NCI-H82 treated with DMSO at 0.1 percent for 48 hours (cell line): ENCODE data around the gene SCGB3A2.
"Not testable (repeated sequence)": the region's sequence is repeated elsewhere in the genome, so short reads cannot be mapped to it uniquely, and the experiment has no call there.

Experiments used
- DNase-seq: peaks from one replicate; lab custom pipeline; 2025; ENCODE audit not compliant: unreplicated experiment; lab: John Stamatoyannopoulos, UW

Gene SCGB3A2

DNA sequence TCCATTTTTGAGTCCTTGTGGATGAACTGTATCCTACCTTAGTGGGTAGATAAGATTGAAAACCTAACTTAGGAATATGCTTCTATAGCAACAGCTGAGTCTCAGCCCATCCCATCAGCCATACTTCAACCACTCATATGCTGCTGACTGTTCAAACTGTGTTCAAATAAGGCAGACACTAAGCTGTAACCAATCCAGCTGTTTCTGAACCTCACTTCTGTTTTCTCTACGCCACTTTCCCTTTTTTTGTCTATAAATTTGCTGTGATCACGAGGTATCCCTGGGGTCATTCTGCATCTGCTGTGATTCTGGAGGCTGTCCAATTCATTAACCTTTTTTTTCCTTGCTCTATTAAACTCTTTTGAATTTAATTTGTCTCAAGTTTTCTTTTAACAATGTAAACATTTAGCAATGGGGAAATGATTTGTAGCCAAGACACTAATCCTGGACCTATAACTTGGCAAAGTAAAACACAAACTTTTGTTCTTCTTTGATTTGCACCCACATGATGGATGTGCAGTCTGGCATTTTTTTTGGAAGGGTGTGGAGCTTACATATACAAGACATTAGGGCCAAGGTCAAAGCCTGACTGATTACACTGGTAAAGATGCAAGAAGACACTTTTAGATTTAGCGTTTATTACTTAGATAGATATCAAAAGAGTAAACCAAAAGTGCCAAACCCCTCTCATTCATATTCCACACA, 14.9 kb upstream of the SCGB3A2 start:
- no peak for DNase-seq

DNA sequence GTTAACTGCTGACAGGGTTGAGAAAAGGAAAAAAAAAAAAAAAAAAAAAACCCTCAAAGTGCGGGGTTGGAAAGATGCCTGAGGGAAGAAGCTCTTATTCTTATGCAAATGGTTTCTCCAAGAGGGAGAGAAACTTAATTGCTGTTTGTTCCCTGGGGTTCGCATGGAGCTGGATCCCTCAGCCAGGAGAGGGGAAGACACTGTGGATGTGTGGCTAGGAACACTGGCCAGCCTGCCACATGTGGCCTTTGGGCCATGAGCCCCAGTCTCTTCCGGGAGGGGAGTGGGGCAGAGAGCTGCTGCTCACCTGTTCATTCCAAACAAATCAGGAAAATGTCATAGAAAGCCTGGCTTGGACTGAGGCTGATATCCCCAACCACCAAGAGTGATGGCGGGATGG, 9.4 kb upstream of the SCGB3A2 start:
- DNase-seq = no peak

DNA sequence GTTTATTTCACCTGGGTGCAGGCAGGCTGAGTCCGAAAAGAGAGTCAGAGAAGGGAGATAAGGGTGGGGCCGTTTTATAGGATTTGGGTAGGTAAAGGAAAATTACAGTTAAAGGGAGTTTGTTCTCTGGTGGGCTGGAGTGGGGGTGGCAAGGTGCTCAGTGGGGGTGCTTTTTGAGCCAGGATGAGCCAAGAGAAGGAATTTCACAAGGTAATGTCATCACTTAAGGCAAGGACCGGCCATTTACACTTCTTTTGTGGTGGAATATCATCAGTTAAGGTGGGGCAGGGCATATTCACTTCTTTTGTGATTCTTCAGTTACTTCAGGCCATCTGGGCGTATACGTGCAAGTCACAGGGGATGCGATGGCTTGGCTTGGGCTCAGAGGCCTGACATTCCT, 8.6 kb upstream of the SCGB3A2 start:
- not testable (repeated sequence) for DNase-seq

DNA sequence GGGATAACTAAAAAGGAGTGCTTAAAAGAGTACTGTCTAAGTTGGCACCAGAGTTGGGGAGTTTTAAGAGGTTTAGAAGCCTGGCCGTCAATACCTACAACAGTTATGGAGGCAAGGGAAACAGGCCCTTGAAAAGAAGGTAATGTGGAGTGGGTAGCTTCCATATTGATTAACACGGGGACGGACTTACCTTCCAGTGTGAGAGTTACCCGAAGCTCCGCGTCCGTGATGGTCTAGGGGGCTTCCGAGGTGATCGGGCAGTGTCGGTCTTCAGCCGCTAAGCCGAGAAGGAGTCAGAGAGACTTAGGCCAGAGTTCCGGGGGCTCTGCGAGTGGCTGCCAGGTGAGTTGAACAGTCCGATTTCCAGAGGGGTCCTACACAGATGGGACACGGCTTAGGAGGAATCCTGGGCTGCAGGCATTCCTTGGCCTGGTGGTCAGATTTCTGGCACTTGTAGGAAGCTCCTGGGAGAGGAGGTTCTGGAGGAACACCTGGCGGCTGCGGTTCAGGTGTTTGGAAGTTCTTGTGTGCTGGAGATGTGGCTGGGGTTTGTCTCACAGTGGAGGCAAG, 6.4 kb upstream of the SCGB3A2 start:
- not testable (repeated sequence) for DNase-seq

DNA sequence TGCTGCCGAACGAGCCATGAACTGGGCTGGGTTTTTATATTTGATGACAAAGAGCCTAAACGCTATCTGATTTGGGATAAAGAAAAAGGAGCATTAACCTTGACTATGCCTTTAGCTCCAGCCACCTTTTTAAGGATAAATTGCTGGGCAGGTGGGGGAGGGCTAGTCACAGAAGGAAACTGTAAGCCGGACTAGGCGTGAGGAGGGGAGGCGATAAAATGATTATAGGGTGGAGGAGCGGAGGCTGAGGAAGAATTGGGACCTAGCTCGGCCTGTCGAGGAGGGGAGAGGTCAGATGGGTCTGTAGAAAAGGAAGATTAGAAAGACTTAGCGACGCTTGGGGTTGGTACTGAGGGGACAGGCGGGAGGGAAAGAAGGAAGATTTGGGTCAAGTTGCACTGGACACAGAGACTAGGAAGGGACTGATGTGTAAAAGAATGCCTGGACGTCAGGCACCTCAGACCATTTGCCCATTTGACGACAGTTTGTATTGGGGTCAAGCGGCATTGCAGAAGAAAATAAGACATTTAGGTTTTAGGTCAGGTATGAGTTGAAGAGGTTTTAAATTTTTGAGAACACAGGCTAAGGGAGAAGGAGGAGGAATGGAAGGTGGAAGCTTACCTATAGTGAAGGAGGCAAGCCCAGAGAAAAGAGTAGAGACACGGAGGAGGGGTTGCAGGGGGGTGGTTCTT, 5.6 kb upstream of the SCGB3A2 start:
- DNase-seq = not testable (repeated sequence)

DNA sequence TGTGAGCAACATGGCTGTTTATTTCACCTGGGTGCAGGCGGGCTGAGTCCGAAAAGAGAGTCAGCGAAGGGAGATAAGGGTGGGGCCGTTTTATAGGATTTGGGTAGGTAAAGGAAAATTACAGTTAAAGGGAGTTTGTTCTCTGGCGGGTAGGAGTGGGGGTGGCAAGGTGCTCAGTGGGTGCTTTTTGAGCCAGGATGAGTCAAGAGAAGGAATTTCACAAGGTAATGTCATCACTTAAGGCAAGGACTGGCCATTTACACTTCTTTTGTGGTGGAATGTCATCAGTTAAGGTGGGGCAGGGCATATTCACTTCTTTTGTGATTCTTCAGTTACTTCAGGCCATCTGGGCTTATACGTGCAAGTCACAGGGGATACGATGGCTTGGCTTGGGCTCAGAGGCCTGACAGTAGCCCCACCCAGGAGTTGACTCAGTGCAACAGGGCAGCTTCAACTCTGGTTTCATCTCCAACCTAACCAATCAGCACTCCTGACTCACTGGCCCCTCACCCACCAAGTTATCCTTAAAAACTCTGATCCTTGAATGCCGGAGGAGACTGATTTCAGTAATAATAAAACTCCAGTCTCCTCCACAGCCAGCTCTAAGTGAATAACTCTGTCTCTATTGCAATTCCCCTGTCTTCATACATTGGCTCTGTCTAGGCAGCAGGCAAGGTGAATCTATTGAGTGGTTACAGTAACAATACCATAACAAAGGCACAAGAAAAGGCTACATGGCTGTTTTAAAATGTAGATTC, 4.2 kb upstream of the SCGB3A2 start:
- not testable (repeated sequence) for DNase-seq

DNA sequence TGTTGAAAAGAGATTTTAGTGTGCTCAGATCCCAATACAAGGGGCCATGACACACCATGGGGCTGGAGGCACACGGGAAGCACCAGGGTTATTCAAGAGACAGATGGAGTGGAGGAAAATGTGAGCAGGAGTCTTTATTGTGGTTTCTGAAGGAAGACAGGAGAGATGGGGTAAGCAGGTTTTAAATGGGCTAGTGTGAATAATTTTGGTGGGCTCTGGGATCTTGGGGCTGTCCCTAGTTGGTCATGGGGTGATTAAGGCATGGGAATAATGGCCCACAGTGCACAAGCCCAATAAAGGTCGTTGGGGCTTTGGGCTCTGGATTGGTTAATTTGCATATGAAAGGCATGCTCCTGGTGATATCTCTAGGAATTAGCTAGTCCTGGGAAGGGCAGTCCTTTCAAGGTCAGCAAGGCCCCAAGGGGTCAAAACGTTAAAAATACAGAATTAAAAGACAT, 3.6 kb upstream of the SCGB3A2 start:
- DNase-seq = no peak

DNA sequence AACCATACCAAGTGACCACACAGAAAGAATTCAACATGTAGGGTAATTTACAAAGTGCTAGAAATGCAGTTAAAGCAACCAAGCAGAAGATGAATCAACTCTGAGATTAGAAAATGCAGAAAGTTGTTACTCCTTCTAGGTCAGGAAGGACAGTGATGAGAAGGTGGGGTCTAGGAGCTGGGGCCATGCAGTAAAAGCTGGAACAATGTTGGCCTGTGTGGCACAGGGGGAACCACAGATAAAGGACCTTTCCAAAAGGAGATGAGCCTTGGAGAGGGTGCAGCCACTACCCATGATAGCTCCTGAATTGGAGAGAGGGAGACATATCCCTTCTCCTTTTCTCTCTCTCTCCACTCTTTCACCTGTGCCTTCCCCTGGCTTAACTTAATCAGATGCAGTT, 2.4 kb upstream of the SCGB3A2 start:
- DNase-seq = no peak

DNA sequence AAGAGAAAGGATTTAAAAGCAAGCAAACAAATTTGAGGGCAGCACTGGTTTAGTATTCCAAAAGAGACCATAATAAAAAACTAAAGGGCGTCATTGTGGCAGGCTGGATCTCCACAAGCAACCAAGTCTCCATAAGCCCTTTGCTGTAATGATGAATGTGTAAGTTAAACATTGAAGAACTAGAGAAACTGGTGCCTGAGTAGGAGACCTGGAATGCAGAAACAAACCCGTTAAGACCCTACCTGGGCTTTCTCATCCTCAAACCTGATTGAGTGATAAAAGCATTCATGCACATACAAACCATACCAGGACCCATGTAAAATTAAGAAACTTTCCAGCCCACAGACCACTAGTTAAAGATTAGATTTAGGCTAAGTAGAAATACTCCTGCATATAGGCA, 1.9 kb upstream of the SCGB3A2 start:
- no peak for DNase-seq

DNA sequence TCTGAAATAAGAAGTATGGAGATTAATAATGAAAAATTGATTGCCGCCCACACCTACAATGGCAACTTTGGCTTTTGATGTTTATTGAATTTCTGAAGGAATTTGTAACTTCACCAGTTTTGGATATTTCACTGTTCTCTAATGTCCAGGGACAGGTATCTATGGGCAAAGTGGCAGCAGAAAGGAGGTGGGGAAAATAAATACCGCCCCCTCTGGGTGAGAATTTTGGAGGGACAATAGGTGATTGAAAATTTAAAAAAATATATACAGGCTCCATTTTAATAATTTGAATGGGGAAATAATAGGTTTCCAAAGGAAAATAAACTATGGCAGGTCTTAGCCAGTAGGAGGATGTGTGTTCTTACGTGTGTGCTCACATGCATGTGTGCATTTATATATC, 1.3 kb downstream of the SCGB3A2 start:
- DNase-seq = no peak

DNA sequence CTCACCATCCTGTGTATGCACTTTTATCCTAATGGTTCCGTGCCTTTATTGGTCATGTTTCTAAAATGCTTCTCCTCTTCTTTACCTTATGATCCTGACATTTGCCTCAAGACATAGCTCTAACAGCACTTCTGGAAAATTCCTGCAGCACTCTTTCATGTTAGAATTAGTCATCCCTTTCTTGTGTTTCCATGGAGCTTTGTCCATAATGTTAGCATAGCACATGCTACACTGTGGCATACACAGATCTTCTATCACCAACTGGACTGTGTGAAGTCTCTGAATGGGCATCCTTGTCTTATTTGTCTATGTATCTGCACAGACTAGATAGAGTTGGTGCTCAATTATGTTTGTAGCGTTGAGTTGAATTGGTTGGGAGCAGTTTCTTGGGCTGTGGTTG, 2.0 kb downstream of the SCGB3A2 start:
- DNase-seq = no peak

DNA sequence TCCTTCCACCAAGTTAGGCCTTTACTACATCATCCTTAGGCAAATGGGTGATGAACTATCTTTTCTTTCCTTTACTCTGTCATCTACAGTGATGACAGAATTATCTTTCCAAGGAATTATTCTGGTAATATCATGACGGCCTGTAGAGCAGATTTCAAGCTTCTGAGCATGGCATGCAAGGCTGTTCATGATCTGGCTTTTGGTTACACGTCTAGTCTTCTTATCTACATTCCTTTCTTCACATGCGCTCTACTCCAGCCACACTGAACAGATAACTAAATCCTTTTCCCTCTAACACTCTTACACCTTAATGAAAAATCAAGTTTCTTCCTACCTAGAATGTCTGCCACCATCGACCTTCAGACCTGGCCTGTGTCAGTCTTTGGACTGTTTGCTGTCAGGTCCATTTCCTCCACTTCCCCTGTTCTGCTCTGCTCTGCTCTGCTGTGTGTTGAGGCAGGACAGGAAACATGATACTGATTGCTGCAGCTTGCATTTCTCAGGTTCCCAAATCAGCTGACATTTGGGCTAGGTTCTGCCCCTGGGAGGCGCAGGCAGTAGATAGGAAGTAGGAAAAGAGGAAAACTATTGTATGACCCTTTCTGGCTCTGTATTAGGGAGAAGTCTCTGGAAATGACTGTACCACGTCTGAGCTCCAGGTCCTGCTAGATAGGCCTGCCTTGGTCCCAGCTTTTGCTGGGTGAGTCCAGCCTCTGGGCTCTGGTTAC, 4.2 kb downstream of the SCGB3A2 start:
- no peak for DNase-seq

DNA sequence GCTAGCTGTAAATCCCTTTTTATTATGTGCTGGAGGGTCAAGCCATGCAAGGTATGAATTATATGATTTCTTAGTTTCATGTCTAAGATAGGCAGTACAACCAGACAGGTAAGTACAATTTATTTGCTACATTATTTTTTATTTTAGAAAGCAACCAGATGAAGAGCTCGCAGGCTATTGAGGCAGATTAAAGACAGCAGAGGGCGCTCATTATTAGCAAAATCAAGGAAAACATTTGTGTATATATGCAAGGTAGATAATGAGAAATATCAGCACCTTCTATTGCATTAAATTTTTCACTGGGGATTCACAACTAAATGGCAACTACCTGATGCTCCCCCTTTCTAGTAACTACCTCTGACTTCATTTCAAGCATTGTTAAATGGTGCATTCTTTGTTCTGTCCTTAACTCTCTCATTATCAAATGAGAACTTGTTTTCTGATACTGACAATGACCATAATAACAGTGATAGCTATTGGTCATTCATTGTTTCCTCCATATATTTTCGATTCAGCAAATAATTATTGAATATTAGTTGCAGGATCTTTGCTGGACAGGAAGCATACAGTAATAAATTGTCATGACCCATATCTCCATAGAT, 8.6 kb downstream of the SCGB3A2 start:
- DNase-seq = no peak

DNA sequence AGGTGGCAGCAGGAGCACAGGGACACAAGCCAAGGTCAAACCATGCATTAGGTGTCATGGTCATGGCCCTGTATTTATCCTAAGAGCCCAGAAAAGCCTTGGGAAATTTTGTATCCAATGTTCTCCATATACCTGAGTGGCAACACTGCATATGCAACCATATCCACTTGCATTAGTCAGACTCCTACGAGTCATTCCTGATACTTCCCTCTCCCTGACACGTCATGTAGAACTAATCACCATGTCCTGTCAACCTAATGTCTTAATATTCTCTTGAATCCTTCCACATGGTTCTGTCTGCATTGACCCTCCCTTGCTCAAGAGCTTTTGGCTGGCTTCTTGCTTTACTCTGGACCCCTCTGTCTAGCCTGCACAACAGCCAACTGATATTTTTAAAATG, 9.4 kb downstream of the SCGB3A2 start:
- no peak for DNase-seq

DNA sequence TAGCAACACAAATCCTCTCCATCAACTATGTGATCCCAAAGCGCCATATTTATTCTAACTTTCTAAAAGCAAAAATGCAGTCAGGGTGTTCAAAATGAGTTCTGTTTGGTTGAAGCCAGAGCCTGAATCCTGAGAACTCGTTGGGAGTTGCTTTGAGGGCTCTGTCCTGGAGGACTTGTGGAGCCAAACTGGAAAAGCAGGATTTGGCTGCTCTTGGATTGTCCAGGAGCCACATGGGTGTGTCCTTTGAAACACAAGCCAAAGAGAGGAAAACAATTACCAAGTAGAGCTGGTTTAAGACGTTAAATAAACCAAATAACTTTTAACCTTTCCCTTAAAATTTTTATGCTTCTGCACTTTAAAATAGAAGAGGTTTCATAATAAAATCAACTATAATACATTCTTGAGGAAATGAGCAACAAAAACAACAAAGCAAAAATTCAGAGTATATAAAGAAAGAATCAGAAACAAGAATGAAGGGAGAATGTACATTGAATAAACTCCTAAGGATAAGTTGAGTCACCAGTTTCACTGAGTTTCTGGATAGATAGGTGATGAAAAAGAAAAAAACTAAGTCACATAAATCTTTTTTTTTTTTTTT, 14.3 kb downstream of the SCGB3A2 start:
- DNase-seq = no peak

DNA sequence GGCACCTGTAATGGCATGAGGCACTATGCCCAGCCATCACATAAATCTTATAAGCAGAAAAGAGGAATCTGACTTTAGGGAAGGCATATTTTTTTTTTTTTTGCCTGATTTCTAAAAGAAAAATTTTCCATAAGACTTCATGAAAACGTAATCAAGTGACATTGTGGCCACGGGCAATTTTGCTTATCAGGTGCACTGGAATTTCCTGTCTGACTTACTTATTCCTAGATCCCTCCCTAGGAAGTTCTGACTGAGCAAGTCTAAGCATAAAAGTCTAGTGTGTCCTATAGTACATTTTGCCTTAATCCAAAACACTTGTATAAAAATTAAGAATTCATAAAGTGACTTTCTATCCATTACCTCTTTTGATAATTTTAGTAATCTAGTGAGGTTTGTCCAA, 15.3 kb downstream of the SCGB3A2 start:
- DNase-seq = no peak

DNA sequence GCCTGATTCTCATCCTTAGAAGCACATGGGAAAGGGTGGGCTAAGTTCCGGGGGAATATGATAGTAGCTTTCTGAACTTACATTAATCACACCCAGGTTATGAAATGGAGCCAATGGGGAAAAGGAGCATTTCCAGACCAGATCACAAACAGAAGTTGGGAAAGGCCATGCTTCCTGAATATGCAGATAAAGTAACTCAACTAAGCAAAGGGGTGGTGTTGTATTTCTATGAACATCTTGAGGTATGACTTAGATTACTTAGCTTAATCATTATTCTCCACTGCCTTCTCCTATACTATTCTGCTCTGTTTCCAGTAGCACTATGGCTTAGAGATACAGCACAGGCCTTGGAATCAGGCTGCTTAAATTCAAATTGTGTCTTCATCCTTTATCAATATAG, 17.4 kb downstream of the SCGB3A2 start:
- no peak for DNase-seq

DNA sequence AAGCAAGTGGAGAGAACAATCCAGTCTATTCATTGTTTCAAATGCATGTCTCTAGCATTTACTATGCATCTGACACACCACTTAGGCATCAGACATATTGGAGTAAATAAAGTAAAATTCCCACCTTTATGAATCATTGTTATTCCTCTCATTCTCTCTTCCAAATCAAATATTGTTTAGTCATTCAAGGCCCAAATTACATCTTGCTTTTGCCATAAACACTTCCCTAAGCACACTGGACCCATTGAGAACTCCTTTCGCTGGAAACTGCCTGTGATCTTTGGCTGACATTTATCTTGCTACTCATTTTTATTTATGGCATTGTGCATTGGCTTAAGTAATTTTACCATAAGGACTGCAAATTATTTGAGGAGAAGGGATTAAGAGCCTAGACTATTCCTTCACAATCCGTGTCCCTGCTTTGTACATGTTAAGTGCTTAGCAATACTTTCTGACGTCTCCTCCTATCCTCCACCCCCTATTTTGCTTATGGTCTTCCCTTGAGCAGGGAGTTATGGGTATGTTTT, 20.4 kb downstream of the SCGB3A2 start:
- DNase-seq = no peak

DNA sequence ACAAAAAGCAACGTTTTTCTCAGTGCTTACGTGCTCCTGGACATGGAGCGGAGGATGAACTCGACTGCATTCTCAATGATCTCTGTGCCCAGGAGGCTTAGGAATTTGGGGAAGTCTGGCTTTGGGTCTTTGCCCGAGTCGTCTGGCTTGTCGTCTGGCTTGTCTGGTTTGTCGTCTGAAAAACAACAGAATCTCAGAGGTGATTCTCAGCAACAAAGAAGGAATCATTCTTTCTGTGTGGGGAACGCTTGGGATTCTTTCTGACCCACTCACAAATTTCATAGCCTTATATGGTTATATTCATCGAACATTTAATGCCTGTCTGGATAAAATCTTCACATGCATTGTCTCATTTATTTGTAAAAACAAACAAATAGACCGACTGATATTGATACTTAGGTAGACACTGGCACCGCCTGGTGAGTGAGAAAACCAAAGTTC, 23.1 kb downstream of the SCGB3A2 start:
- no peak for DNase-seq

DNA sequence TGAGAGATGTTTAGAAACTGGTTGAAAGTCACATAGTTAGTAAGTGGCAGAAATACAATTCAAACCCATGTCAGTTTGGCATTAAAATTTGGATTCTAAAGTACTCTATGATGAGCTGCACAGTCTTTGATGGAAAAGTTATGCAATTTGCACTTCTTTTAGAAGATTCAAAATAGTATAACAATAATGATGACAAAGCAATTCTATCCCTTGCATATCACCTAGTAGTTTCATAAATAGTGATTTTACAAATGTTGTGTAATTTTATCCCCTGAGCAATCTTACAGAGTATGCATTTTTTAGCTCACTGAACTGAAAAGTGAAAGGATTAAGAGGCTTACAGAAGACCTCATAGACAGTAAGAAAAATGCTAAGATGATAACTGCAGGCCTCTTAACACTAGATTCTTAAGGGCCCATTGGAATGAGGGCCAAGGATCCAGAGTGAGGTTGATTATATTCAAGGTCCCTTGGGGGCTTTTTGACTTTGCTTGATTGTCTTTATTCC, 24.2 kb downstream of the SCGB3A2 start:
- no peak for DNase-seq
